ENCODE results near the gene LTBR.
A peak's percentile ranks its signal among the peaks of the same experiment; 100 is the strongest.

The LTBR gene

GRCh38 chr12:6374786-6375160 lies 9.2 kb upstream of the LTBR start:
- Histone ChIP-seq H3K27ac (no peak overlapping the region), H3K4me3 (ENCODE audit: low read depth, low read length) (no peak overlapping the region), H3K36me3 (replicated peaks) (no peaks in the 10 kb centered on the region), H3K27me3 (replicated peaks) (no peaks in the 10 kb centered on the region)
- in situ Hi-C loops (cut with HindIII; ENCODE audit: low pct_ligation_motif_present, low sequenced_read_pairs): no loop called here
- TF ChIP-seq, protein P1, sequence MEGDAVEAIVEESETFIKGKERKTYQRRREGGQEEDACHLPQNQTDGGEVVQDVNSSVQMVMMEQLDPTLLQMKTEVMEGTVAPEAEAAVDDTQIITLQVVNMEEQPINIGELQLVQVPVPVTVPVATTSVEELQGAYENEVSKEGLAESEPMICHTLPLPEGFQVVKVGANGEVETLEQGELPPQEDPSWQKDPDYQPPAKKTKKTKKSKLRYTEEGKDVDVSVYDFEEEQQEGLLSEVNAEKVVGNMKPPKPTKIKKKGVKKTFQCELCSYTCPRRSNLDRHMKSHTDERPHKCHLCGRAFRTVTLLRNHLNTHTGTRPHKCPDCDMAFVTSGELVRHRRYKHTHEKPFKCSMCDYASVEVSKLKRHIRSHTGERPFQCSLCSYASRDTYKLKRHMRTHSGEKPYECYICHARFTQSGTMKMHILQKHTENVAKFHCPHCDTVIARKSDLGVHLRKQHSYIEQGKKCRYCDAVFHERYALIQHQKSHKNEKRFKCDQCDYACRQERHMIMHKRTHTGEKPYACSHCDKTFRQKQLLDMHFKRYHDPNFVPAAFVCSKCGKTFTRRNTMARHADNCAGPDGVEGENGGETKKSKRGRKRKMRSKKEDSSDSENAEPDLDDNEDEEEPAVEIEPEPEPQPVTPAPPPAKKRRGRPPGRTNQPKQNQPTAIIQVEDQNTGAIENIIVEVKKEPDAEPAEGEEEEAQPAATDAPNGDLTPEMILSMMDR (IDR thresholded peaks at IDR 0.05; ENCODE audit: low read depth, low read length, missing control alignments): no peak
- DNase-seq: no peak

GRCh38 chr12:6375269-6376078 lies 8.5 kb upstream of the LTBR start, which contains the start of gene SCNN1A:
Gene SCNN1A (minus strand): TSS chr12:6375563. CDS start chr12:6374783, 780 bp downstream.
- Histone ChIP-seq H3K27me3 (replicated peaks) (no peaks in the 10 kb centered on the region), H3K36me3 (replicated peaks) (no peaks in the 10 kb centered on the region), H3K27ac (no peak within 1 kb of the TSS), H3K4me3 (ENCODE audit: low read depth, low read length) (no peak within 1 kb of the TSS)
- in situ Hi-C loops (cut with HindIII; ENCODE audit: low pct_ligation_motif_present, low sequenced_read_pairs): no loop called here
- no peak for DNase-seq
- TF ChIP-seq, protein P1 (IDR thresholded peaks at IDR 0.05; ENCODE audit: low read depth, low read length, missing control alignments): no peak

- in situ Hi-C loops (cut with HindIII; ENCODE audit: low pct_ligation_motif_present, low sequenced_read_pairs): no loop called here
- H3K36me3 ChIP-seq (replicated peaks): no peaks in the 10 kb centered on the region
- no peak overlapping the region for H3K4me3 ChIP-seq (ENCODE audit: low read depth, low read length)
- no peaks in the 10 kb centered on the region for H3K27me3 ChIP-seq (replicated peaks)
- peak; percentile 62 for DNase-seq
- H3K27ac ChIP-seq: no peak overlapping the region
- TF ChIP-seq, protein P1 (IDR thresholded peaks at IDR 0.05; ENCODE audit: low read depth, low read length, missing control alignments): peak; percentile 74
Observed at GRCh38 chr12:6376079-6376869, 7.7 kb upstream of the LTBR start.

- Histone ChIP-seq H3K27ac (no peak overlapping the region), H3K4me3 (ENCODE audit: low read depth, low read length) (no peak overlapping the region), H3K36me3 (replicated peaks) (no peaks in the 10 kb centered on the region), H3K27me3 (replicated peaks) (no peaks in the 10 kb centered on the region)
- DNase-seq: no peak
- TF ChIP-seq, protein P1 (IDR thresholded peaks at IDR 0.05; ENCODE audit: low read depth, low read length, missing control alignments): no peak
- in situ Hi-C loops (cut with HindIII; ENCODE audit: low pct_ligation_motif_present, low sequenced_read_pairs): no loop called here
Observed at GRCh38 chr12:6376870-6377666, 6.9 kb upstream of the LTBR start.

DNA sequence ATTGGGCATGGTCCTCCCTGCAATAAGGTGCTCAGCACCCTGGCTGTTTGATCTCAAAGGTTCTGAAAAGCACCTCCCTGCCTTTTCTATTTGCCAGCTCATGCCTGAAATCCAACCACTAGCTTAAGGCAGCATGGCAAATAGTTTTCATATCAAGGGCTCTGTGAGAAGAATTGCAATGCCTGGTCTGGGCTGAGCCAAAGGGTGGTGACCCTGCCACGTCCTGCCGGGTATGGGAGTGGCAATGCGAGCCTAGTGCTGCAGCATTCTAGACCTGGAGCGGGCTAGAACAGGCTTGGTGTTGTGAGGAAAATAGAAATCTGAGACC lies 6.3 kb upstream of the LTBR start:
- Histone ChIP-seq H3K36me3 (replicated peaks) (no peaks in the 10 kb centered on the region), H3K4me3 (ENCODE audit: low read depth, low read length) (no peak overlapping the region), H3K27ac (no peak overlapping the region), H3K27me3 (replicated peaks) (no peaks in the 10 kb centered on the region)
- TF ChIP-seq, protein P1 (IDR thresholded peaks at IDR 0.05; ENCODE audit: low read depth, low read length, missing control alignments): no peak
- no peak for DNase-seq
- in situ Hi-C loops (cut with HindIII; ENCODE audit: low pct_ligation_motif_present, low sequenced_read_pairs): no loop called here
